Heart left ventricle (tissue), 16 donors: ENCODE measurements around the gene ATP9A. TPM values are rescaled to one million over a fixed set of nuclear protein-coding genes. Genes with fewer than 3 reads are reported as not detected.
"Not testable (repeated sequence)": the region's sequence is repeated elsewhere in the genome, so short reads cannot be mapped to it uniquely, and the experiment has no call there.

Source experiments
- ATAC-seq, 4 donors: fragments of 200-7000 bp; cut with Tn5 transposase; one replicate each; pipeline ENCODE4 v1.9.1; 2020 to 2022; ENCODE audit warnings: moderate library complexity in 4 of 4, mild to moderate bottlenecking in 3 of 4, moderate number of reproducible peaks in 1 of 4
- DNase-seq, 5 donors: peaks; one replicate each; pipeline ENCODE4 v3.0.0-alpha.2; 2020
- H3K27ac ChIP-seq, 12 donors: fragments of 200-600 bp; sonication (generic) in 4 of 12; one replicate each; pipeline versions ENCODE4 v1.5.0 to v1.8.0; 2016 to 2022; ENCODE audit warnings: mild to moderate bottlenecking in 2 of 12
- H3K27me3 ChIP-seq, 9 donors: fragments of 200-600 bp; sonication (generic) in 2 of 9; one replicate each; pipeline versions ENCODE4 v1.5.1 to v1.8.0; 2016 to 2022; ENCODE audit warnings: mild to moderate bottlenecking in 3 of 9
- H3K36me3 ChIP-seq, 9 donors: fragments of 200-600 bp; sonication (generic) in 2 of 9; one replicate each; pipeline versions ENCODE4 v1.5.0 to v1.8.0; 2018 to 2022; ENCODE audit warnings: mild to moderate bottlenecking in 2 of 9
- H3K4me1 ChIP-seq, 12 donors: fragments of 200-600 bp; sonication (generic) in 4 of 12; one replicate each; pipeline versions ENCODE4 v1.5.0 to v1.8.0; 2016 to 2022; ENCODE audit warnings: mild to moderate bottlenecking in 3 of 12
- H3K4me3 ChIP-seq, 12 donors: fragments of 200-600 bp; sonication (generic) in 4 of 12; one replicate each; pipeline versions ENCODE4 v1.5.0 to v1.8.0; 2017 to 2022; ENCODE audit warnings: mild to moderate bottlenecking in 9 of 12, moderate library complexity in 4 of 12
- H3K9me3 ChIP-seq, 12 donors: fragments of 200-600 bp; sonication (generic) in 4 of 12; one replicate each; pipeline versions ENCODE4 v1.5.0 to v1.8.0; 2016 to 2022; ENCODE audit warnings: mild to moderate bottlenecking in 1 of 12
- CTCF ChIP-seq, 12 donors: fragments of 200-600 bp; sonication (generic) in 4 of 12; IDR thresholded peaks; one replicate each; pipeline versions ENCODE4 v1.5.0 to v1.8.0; 2018 to 2022; ENCODE audit warnings: antibody characterized with exemption in 12 of 12, mild to moderate bottlenecking in 5 of 12
- POLR2A ChIP-seq, 2 donors: fragments of 450-650 bp; IDR thresholded peaks; one replicate each; pipeline ENCODE4 v1.6.1; 2017; ENCODE audit warnings: antibody characterized with exemption in 2 of 2, mild to moderate bottlenecking in 2 of 2, moderate library complexity in 2 of 2
- WGBS, 4 donors: extraction: QIAGEN DNeasy Blood & Tissue Kit in 2 of 4; methylation state at CpG; one replicate each; pipeline versions ENCODE4 v1.1.5 to v1.1.7; 2013 to 2018; 5-methylcytosine and 5-hydroxymethylcytosine counted together
- intact Hi-C, 10 donors: fragments of 100-400 bp; cut with DNase I; formaldehyde crosslinking; loops; one replicate each; pipeline versions ENCODE4 v1.11.1 to v1.14.2; 2022
- polyA plus RNA-seq, 2 donors: library from polyadenylated mRNA; stranded (reverse); fragments of 200-250 nt; gene quantifications; one replicate each; pipeline ENCODE4 v1.2.3, GENCODE V29; 2013
- total RNA-seq, 9 donors: library from RNA; depleted of rRNA in 2 of 9; stranded (reverse); fragments of >200 nt in 2 of 9; fragmentation: NEBNext Ultra II Directional in 3 of 9; extraction: Animal tissue kit (Norgen Biotek cat#: 25700) in 3 of 9; gene quantifications; one replicate each; pipeline versions ENCODE4 v1.1.0 to v1.2.4, GENCODE V29; 2016 to 2023
- donor health status: ischemic (EF 13 %, LVEDD 7.1; RV severe dilation, severe dysfunction).
- donor health status: healthy with polysubstance abuse.
- donor health status: DM: no; HTN: yes; CAD: no.
- donor health status: DM: no; HTN: no; CAD: no.
- donor health status: ischemic (EF 25% LVEDD 6.9; RV normal size, moderate dysfunction).
- donor health status: ischemic (EF 25% LVEDD 5.7; RV mildly dilated, moderate dysfunction).
- donor health status: healthy.
- donor health status: DM: yes; HTN: yes; CAD: no.
- donor health status: ischemic (EF 35%, LVEDD 5.7; RV mildly dilated, moderate dysfunction).
- donor health status: nonischemic (EF 11% LVEDD 7.7; RV severe dilation, severe dysfunction).
- donor health status: DM: yes; HTN: yes; CAD: no.
- donor health status: PGD.
- donor health status: ischemic (EF 29% LVEDD 5.4; RV normal size, mild dysfunction).
- donor health status: nonischemic (EF 23%, LVEDD 6.1; RV moderate dilation, normal function).

ATP9A gene
- total and polyA plus RNA-seq, 11 donors = 4.4 to 36.4 (median 27.6) TPM

GRCh38 chr20:51725584-51726176 is 42.5 kb downstream of the ATP9A start:
- Histone ChIP-seq H3K9me3 (no peaks in the 10 kb centered on the region), H3K27me3 (no peaks in the 10 kb centered on the region), H3K36me3 (peaks cover 0 to 28% (median 9%) of the 10 kb centered on the region in 9 donors), H3K27ac (no peak overlapping the region), H3K4me3 (no peak overlapping the region), H3K4me1 (no peaks in the 10 kb centered on the region)
- WGBS, 4 donors = 81 to 96% (median 96%) methylated on average over 13 of the region's 13 CpGs
- ATAC-seq (no peak), DNase-seq (no peak)
- no peak for TF ChIP-seq POLR2A (IDR thresholded peaks at IDR 0.05)
- TF ChIP-seq CTCF (IDR thresholded peaks at IDR 0.05) = no peak
- intact Hi-C loops = loop anchor here in 1 of 10 donors (10.0 kb wide), 1 partner anchor 49 kb away; no protein-coding TSS in a partner anchor

- not testable (repeated sequence) for H3K27me3 ChIP-seq, H3K4me1 ChIP-seq, H3K27ac ChIP-seq, H3K9me3 ChIP-seq, H3K4me3 ChIP-seq, DNase-seq, ATAC-seq
- intact Hi-C loops = loop anchor here in 1 of 10 donors (10.0 kb wide), 1 partner anchor 52 kb away; no protein-coding TSS in a partner anchor
- H3K36me3 ChIP-seq = peaks cover 0 to 28% (median 9%) of the 10 kb centered on the region in 9 donors
- WGBS, 4 donors = 88 to 94% (median 91%) methylated on average over 2 of the region's 2 CpGs
Measured at GRCh38 chr20:51723026-51723425, 45.2 kb downstream of the ATP9A start.

- intact Hi-C loops = loop anchor here in 1 of 10 donors (10.0 kb wide), 1 partner anchor 53 kb away; no protein-coding TSS in a partner anchor
- H3K27ac ChIP-seq, H3K27me3 ChIP-seq, DNase-seq, H3K4me3 ChIP-seq, H3K4me1 ChIP-seq, ATAC-seq, H3K9me3 ChIP-seq: not testable (repeated sequence)
- peaks cover 0 to 28% (median 9%) of the 10 kb centered on the region in 9 donors for H3K36me3 ChIP-seq
- WGBS, 4 donors = 93 to 95% (median 94%) methylated on average over 4 of the region's 4 CpGs
Measured at GRCh38 chr20:51722246-51722645, 45.9 kb downstream of the ATP9A start.

- no peak for TF ChIP-seq POLR2A (IDR thresholded peaks at IDR 0.05)
- no peak for TF ChIP-seq CTCF (IDR thresholded peaks at IDR 0.05)
- no peaks in the 10 kb centered on the region for H3K9me3 ChIP-seq
- no peak overlapping the region for H3K27ac ChIP-seq
- H3K4me1 ChIP-seq = no peaks in the 10 kb centered on the region
- no peak for ATAC-seq
- DNase-seq = no peak
- H3K4me3 ChIP-seq = no peak overlapping the region
- H3K36me3 ChIP-seq = peaks cover 0 to 26% (median 9%) of the 10 kb centered on the region in 9 donors
- H3K27me3 ChIP-seq = no peaks in the 10 kb centered on the region
- intact Hi-C loops = loop anchor here in 1 of 10 donors (10.0 kb wide), 1 partner anchor 54 kb away; no protein-coding TSS in a partner anchor
- WGBS, 4 donors = 82 to 84% (median 84%) methylated on average over 8 of the region's 8 CpGs
Measured at GRCh38 chr20:51720854-51721253, 47.3 kb downstream of the ATP9A start.

GRCh38 chr20:51720384-51720783 is 47.8 kb downstream of the ATP9A start:
- TF ChIP-seq POLR2A (IDR thresholded peaks at IDR 0.05) (no peak), CTCF (IDR thresholded peaks at IDR 0.05) (no peak)
- Histone ChIP-seq H3K27me3 (no peaks in the 10 kb centered on the region), H3K4me3 (no peak overlapping the region), H3K4me1 (no peaks in the 10 kb centered on the region), H3K36me3 (peaks cover 0 to 21% (median 5%) of the 10 kb centered on the region in 9 donors), H3K9me3 (no peaks in the 10 kb centered on the region), H3K27ac (no peak overlapping the region)
- intact Hi-C loops = loop anchor here in 1 of 10 donors (10.0 kb wide), 1 partner anchor 54 kb away; no protein-coding TSS in a partner anchor
- no peak for DNase-seq
- ATAC-seq = no peak
- 86 to 95% (median 93%) methylated on average over 9 of the region's 9 CpGs for WGBS, 4 donors
